H1 (cell line): ENCODE measurements around the gene CASZ1. TPM values are rescaled to one million over a fixed set of nuclear protein-coding genes. Genes with fewer than 3 reads are reported as not detected.

Experiments
- CTCF ChIA-PET: fragments of 300-600 bp; sonication (Branson Sonifier 250); formaldehyde crosslinking; loops from one replicate; lab custom pipeline; 2021; ENCODE audit not compliant: partially characterized antibody; lab: Charles Lee
- POLR2A ChIA-PET: fragments of 300-600 bp; sonication (Branson Sonifier 250); formaldehyde crosslinking; loops from one replicate; lab custom pipeline; 2021; ENCODE audit warnings: inconsistent platforms; ENCODE audit not compliant: partially characterized antibody; lab: Charles Lee
- DNase-seq, 2 experiments: peaks; one replicate each; pipeline versions ENCODE4 v3.0.0 to v3.0.0-alpha.2; 2010 to 2022; ENCODE audit warnings: low spot score in 2 of 2, low read depth in 1 of 2, mixed read lengths in 1 of 2
- FAIRE-seq: peaks from 2 replicates; lab custom pipeline; 2011; peaks lifted over from hg19 to GRCh38; lab: Jason Lieb, UNC
- H2AFZ ChIP-seq: 2 replicates; pipeline ENCODE4 v1.8.1; 2012; ENCODE audit warnings: low read length, inconsistent platforms
- H2AK5ac ChIP-seq: 2 replicates; pipeline ENCODE4 v1.6.1; 2013; ENCODE audit warnings: low read depth, low read length
- H2BK120ac ChIP-seq: replicated peaks from 2 replicates; pipeline ENCODE3; 2013; ENCODE audit warnings: low read depth, low read length, inconsistent platforms
- H2BK12ac ChIP-seq: 2 replicates; pipeline ENCODE4 v1.6.1; 2013; ENCODE audit warnings: low read depth, low read length
- H2BK15ac ChIP-seq: 2 replicates; pipeline ENCODE4 v1.6.1; 2013; ENCODE audit warnings: low read length
- H2BK20ac ChIP-seq: 2 replicates; pipeline ENCODE4 v1.6.1; 2013; ENCODE audit warnings: low read length
- H2BK5ac ChIP-seq: 2 replicates; pipeline ENCODE4 v1.6.1; 2013; ENCODE audit warnings: low read depth, low read length
- H3K14ac ChIP-seq: 2 replicates; pipeline ENCODE4 v1.6.1; 2013; ENCODE audit warnings: inconsistent platforms; ENCODE audit not compliant: insufficient read length
- H3K18ac ChIP-seq: 2 replicates; pipeline ENCODE4 v1.6.1; 2013; ENCODE audit warnings: low read length; ENCODE audit errors: extremely low read depth
- H3K23ac ChIP-seq: 2 replicates; pipeline ENCODE4 v1.6.1; 2013; ENCODE audit warnings: inconsistent platforms; ENCODE audit not compliant: insufficient read length
- H3K23me2 ChIP-seq: 2 replicates; pipeline ENCODE4 v1.6.1; 2013; ENCODE audit warnings: low read depth, low read length
- H3K27ac ChIP-seq: 2 replicates; pipeline ENCODE4 v1.6.1; 2011; ENCODE audit warnings: low read depth, low read length, inconsistent platforms
- H3K27me3 ChIP-seq, 4 experiments: replicated peaks in 1 of 4; 1 replicate in 1 of 4; 2 replicates in 3 of 4; pipeline versions ENCODE4 v1.6.1 to v1.8.1; 2011 to 2013; ENCODE audit warnings: low read length in 3 of 4, mild to moderate bottlenecking in 3 of 4, inconsistent platforms in 2 of 4, mixed read lengths in 2 of 4, moderate library complexity in 1 of 4; ENCODE audit not compliant: control insufficient read depth in 3 of 4, insufficient read depth in 3 of 4; ENCODE audit errors: extremely low read depth in 1 of 4
- H3K36me3 ChIP-seq, 4 experiments: 2 replicates each; pipeline versions ENCODE4 v1.6.1 to v1.8.1; 2011 to 2013; ENCODE audit warnings: mild to moderate bottlenecking in 4 of 4, low read length in 3 of 4, moderate library complexity in 2 of 4, control low read depth in 1 of 4, inconsistent platforms in 1 of 4; ENCODE audit not compliant: insufficient read depth in 4 of 4, control insufficient read depth in 2 of 4
- H3K4ac ChIP-seq: replicated peaks from 2 replicates; pipeline ENCODE3; 2013; ENCODE audit warnings: low read length, low read depth, mixed read lengths, inconsistent platforms; ENCODE audit not compliant: insufficient read length
- H3K4me1 ChIP-seq, 4 experiments: replicated peaks in 1 of 4; 1 replicate in 1 of 4; 2 replicates in 3 of 4; pipeline versions ENCODE4 v1.6.1 to v1.8.1; 2011 to 2013; ENCODE audit warnings: low read length in 3 of 4, inconsistent platforms in 2 of 4, mixed read lengths in 1 of 4; ENCODE audit not compliant: insufficient read depth in 4 of 4, control insufficient read depth in 3 of 4
- H3K4me2 ChIP-seq, 2 experiments: 2 replicates each; pipeline versions ENCODE4 v1.6.1 to v1.8.1; 2011 to 2013; ENCODE audit warnings: low read depth in 2 of 2, low read length in 2 of 2, control low read depth in 1 of 2, inconsistent platforms in 1 of 2, mild to moderate bottlenecking in 1 of 2; ENCODE audit not compliant: insufficient read depth in 1 of 2
- H3K4me3 ChIP-seq, 4 experiments: fragments of 200-600, 300-600 bp in 1 of 4; sonication (generic), shearing (Covaris generic), sonication (Bioruptor Twin) in 1 of 4; 2 replicates each; pipeline versions ENCODE4 v1.5.1 to v1.8.1; 2011 to 2016; ENCODE audit warnings: low read length in 4 of 4, low read depth in 3 of 4, control low read depth in 2 of 4, inconsistent platforms in 2 of 4, mild to moderate bottlenecking in 2 of 4, mixed read lengths in 1 of 4, moderate library complexity in 1 of 4; ENCODE audit not compliant: insufficient read depth in 2 of 4; ENCODE audit errors: extremely low read depth in 1 of 4
- H3K56ac ChIP-seq: replicated peaks from 2 replicates; pipeline ENCODE3; 2013; ENCODE audit warnings: low read depth, mild to moderate bottlenecking, mixed read lengths, low read length, inconsistent platforms; ENCODE audit not compliant: insufficient read length
- H3K79me1 ChIP-seq: 2 replicates; pipeline ENCODE4 v1.6.1; 2013; ENCODE audit warnings: low read depth, low read length, control low read depth
- H3K79me2 ChIP-seq, 2 experiments: 2 replicates each; pipeline versions ENCODE4 v1.6.1 to v1.8.1; 2012 to 2013; ENCODE audit warnings: low read length in 2 of 2, mild to moderate bottlenecking in 2 of 2, inconsistent platforms in 1 of 2; ENCODE audit not compliant: insufficient read depth in 2 of 2, control insufficient read depth in 1 of 2
- H3K9ac ChIP-seq, 4 experiments: replicated peaks in 1 of 4; 1 replicate in 1 of 4; 2 replicates in 3 of 4; pipeline versions ENCODE4 v1.6.1 to v1.8.1; 2011 to 2013; ENCODE audit warnings: low read depth in 3 of 4, low read length in 3 of 4, control low read depth in 2 of 4, mild to moderate bottlenecking in 2 of 4, moderate library complexity in 2 of 4, inconsistent platforms in 1 of 4; ENCODE audit errors: extremely low read depth in 1 of 4
- H3K9me3 ChIP-seq, 2 experiments: 2 replicates each; pipeline versions ENCODE4 v1.6.1 to v1.8.1; 2012 to 2013; ENCODE audit warnings: mild to moderate bottlenecking in 2 of 2, moderate library complexity in 2 of 2, control low read depth in 1 of 2, inconsistent platforms in 1 of 2, low read depth in 1 of 2, low read length in 1 of 2, mixed read lengths in 1 of 2; ENCODE audit not compliant: insufficient read depth in 2 of 2
- H4K20me1 ChIP-seq, 2 experiments: replicated peaks in 1 of 2; 2 replicates each; pipeline versions ENCODE3 to v1.8.1; 2011 to 2013; ENCODE audit warnings: inconsistent platforms in 2 of 2, low read length in 2 of 2, mild to moderate bottlenecking in 1 of 2; ENCODE audit not compliant: insufficient read depth in 2 of 2, control insufficient read depth in 1 of 2
- H4K5ac ChIP-seq: 2 replicates; pipeline ENCODE4 v1.6.1; 2013; ENCODE audit warnings: low read length, low read depth, mixed read lengths, inconsistent platforms; ENCODE audit not compliant: insufficient read length
- H4K8ac ChIP-seq: 2 replicates; pipeline ENCODE4 v1.8.0; 2013; ENCODE audit warnings: mild to moderate bottlenecking, moderate library complexity, low read length, inconsistent platforms; ENCODE audit not compliant: insufficient read depth; ENCODE audit errors: extremely low read depth
- H4K91ac ChIP-seq: replicated peaks from 2 replicates; pipeline ENCODE3; 2013; ENCODE audit warnings: low read length, mixed read lengths, inconsistent platforms; ENCODE audit not compliant: insufficient read length
- ATF3 ChIP-seq: IDR thresholded peaks from 2 replicates; pipeline ENCODE4 v1.6.1; 2011; ENCODE audit warnings: low read depth, mild to moderate bottlenecking, low read length; ENCODE audit not compliant: insufficient read depth
- CEBPB ChIP-seq: IDR thresholded peaks from 2 replicates; pipeline ENCODE4 v1.6.1; 2012; ENCODE audit warnings: low read depth, low read length
- CHD1 ChIP-seq: IDR thresholded peaks from 2 replicates; pipeline ENCODE4 v1.6.1; 2012; ENCODE audit warnings: low read depth, low read length, improper control_type of control experiment
- GTF2F1 ChIP-seq: IDR thresholded peaks from 2 replicates; pipeline ENCODE4 v1.6.1; 2012; ENCODE audit warnings: low read depth, low read length, improper control_type of control experiment, borderline replicate concordance
- POLR2A ChIP-seq, 2 experiments: IDR thresholded peaks; 1 replicate in 1 of 2; 2 replicates in 1 of 2; pipeline ENCODE4 v1.6.1; 2011; ENCODE audit warnings: low read depth in 2 of 2, low read length in 2 of 2, mild to moderate bottlenecking in 2 of 2; ENCODE audit errors: control extremely low read depth in 1 of 2
- RAD21 ChIP-seq, 2 experiments: IDR thresholded peaks in 1 of 2; conservative IDR thresholded peaks in 1 of 2; 2 replicates each; pipeline ENCODE4 v1.6.1; 2011; ENCODE audit warnings: low read depth in 2 of 2, low read length in 2 of 2, improper control_type of control experiment in 1 of 2, inconsistent platforms in 1 of 2, mild to moderate bottlenecking in 1 of 2, moderate library complexity in 1 of 2
- SAP30 ChIP-seq: fragments of 300-600 bp; sonication (generic); IDR thresholded peaks from 2 replicates; pipeline ENCODE4 v1.7.1; 2012; ENCODE audit warnings: low read length, moderate library complexity, mild to moderate bottlenecking, inconsistent platforms; ENCODE audit not compliant: insufficient read depth, insufficient replicate concordance
- SIRT6 ChIP-seq: IDR thresholded peaks from one replicate; pipeline ENCODE4 v1.7.1; 2012; ENCODE audit warnings: low read length, inconsistent platforms
- SIX5 ChIP-seq: IDR thresholded peaks from 2 replicates; pipeline ENCODE4 v1.6.1; 2011; ENCODE audit warnings: mild to moderate bottlenecking, low read depth, low read length
- TBP ChIP-seq: IDR thresholded peaks from 2 replicates; pipeline ENCODE4 v1.6.1; 2011; ENCODE audit warnings: low read depth, low read length, improper control_type of control experiment
- TEAD4 ChIP-seq: IDR thresholded peaks from 2 replicates; pipeline ENCODE4 v1.6.1; 2012; ENCODE audit warnings: low read depth, low read length, inconsistent platforms, mixed read lengths
- YY1 ChIP-seq: IDR thresholded peaks from 2 replicates; pipeline ENCODE4 v1.6.1; 2011; ENCODE audit warnings: low read depth, mild to moderate bottlenecking, low read length
- ZNF274 ChIP-seq: IDR thresholded peaks from 2 replicates; pipeline ENCODE4 v1.7.0; 2012; ENCODE audit warnings: low read length, borderline replicate concordance; ENCODE audit errors: extremely low read depth
- WGBS, 2 experiments: shearing (Covaris generic) in 1 of 2; methylation state at CpG; one replicate each; pipeline versions ENCODE4 v1.1.6 to v1.1.7; 2013 to 2015; ENCODE audit warnings: low lambda C conversion rate in 2 of 2, mixed read lengths in 2 of 2, inconsistent platforms in 1 of 2, low coverage in 1 of 2, missing lambda C conversion rate in 1 of 2; ENCODE audit not compliant: insufficient replicate concordance in 2 of 2, insufficient coverage in 1 of 2, insufficient read length in 1 of 2; ENCODE audit errors: extremely low coverage in 1 of 2, missing lambda C conversion rate in 1 of 2; 5-methylcytosine and 5-hydroxymethylcytosine counted together
- polyA plus RNA-seq, 7 experiments: library from polyadenylated mRNA; depleted of rRNA in 3 of 7; stranded (reverse) in 5 of 7; unstranded in 2 of 7; fragments of >200 nt in 5 of 7; fragments of 200-250 nt in 2 of 7; gene quantifications; 1 replicate in 5 of 7; 2 replicates in 1 of 7; 4 replicates in 1 of 7; pipeline versions ENCODE4 v1.2.1 to v1.2.3, GENCODE V29; 2011 to 2013; ENCODE audit warnings: missing spikeins in 2 of 7, mixed read lengths in 2 of 7
- total RNA-seq: library from RNA; stranded (reverse); fragmentation: NEBNext Ultra II Directional; extraction: Animal tissue kit (Norgen Biotek cat#: 25700); gene quantifications from 2 replicates; pipeline ENCODE4 v1.2.1, GENCODE V29; 2021

The CASZ1 gene
- total and polyA plus RNA-seq, 2 of the 8 experiments (the other 6 are each of a cell fraction or from before 2014, with no cell fraction given), result 4.4 to 7.7 TPM

- Histone ChIP-seq H4K91ac (no peak overlapping the region), H3K27me3 (no peaks in the 10 kb centered on the region), H2BK12ac (no peak overlapping the region)
- TF ChIP-seq ZNF274 (no peak), GTF2F1 (no peak), TBP (no peak), YY1 (no peak), SAP30 (no peak), SIX5 (no peak), CHD1 (no peak), RAD21 (IDR thresholded peaks at IDR 0.05 in 1 of 2, conservative IDR thresholded peaks at IDR 0.05 in 1 of 2; ENCODE audit: low read depth in 2 of 2, low read length in 2 of 2) (no peak), POLR2A (IDR thresholded peaks at IDR 0.05; ENCODE audit: control extremely low read depth in 1 of 2, low read depth in 2 of 2, low read length in 2 of 2) (no peak), CEBPB (no peak), ATF3 (no peak), TEAD4 (no peak), SIRT6 (no peak)
Measured at GRCh38 chr1:10829067-10829818, 32.8 kb upstream of the CASZ1 start.

More at GRCh38 chr1:10829067-10829818, 32.8 kb upstream of the CASZ1 start:
- no peak for FAIRE-seq
- Histone ChIP-seq H4K5ac (no peak overlapping the region), H3K79me2 (no peaks in the 10 kb centered on the region), H3K18ac (no peak overlapping the region), H3K9ac (no peak overlapping the region), H2BK5ac (no peak overlapping the region), H3K56ac (no peak overlapping the region), H3K4me3 (no peak overlapping the region), H3K14ac (no peak overlapping the region), H4K20me1 (peaks cover 0 to 2% of the 10 kb centered on the region in 2 experiments), H3K4ac (no peak overlapping the region), H3K4me1 (peaks cover 0 to 15% (median 3%) of the 10 kb centered on the region in 4 experiments; a peak in 6 of 7 replicates), H3K23me2 (peaks cover 3% of the 10 kb centered on the region; the same call in 1 of the 2 replicates), H2BK120ac (no peak overlapping the region), H3K36me3 (no peaks in the 10 kb centered on the region), H4K8ac (no peak overlapping the region), H3K23ac (no peak overlapping the region), H3K27ac (no peak overlapping the region), H2BK20ac (no peak overlapping the region), H2AFZ (no peak overlapping the region), H2BK15ac (no peak overlapping the region), H3K79me1 (no peaks in the 10 kb centered on the region), H2AK5ac (no peak overlapping the region), H3K4me2 (no peak overlapping the region), H3K9me3 (no peaks in the 10 kb centered on the region)
- ChIA-PET CTCF (interaction anchor here (0.7 to 2.6 kb wide), 5 partner anchors 8 to 131 kb away, joined by 3 to 5 read pairs (median 3); no protein-coding TSS in a partner anchor), POLR2A (interaction anchor here (0.7 kb wide), 2 partner anchors 14 to 69 kb away, joined by 3 read pairs; no protein-coding TSS in a partner anchor)
- WGBS, 2 experiments, result 82% methylated on average over 14 of the region's 14 CpGs; no CpG with 5 or more reads in 1 of the 2 experiments
- DNase-seq, result no peak
